Activated CD8-positive, alpha-beta memory T cell treated with anti-CD3 and anti-CD28 coated beads, Interleukin-2, amount 50 U/mL, for 1 hour (primary cell): ENCODE data around the gene GSK3A.

ENCODE experiments used
- DNase-seq: peaks from one replicate; pipeline ENCODE4 v3.0.0-alpha.2; 2020; ENCODE audit errors: extremely low read depth

The GSK3A gene

GRCh38 chr19:42242512-42243409 lies at the start of gene GSK3A:
Gene GSK3A (minus strand): TSS chr19:42242602. CDS start chr19:42242465, 137 bp downstream.
- peak; percentile 92 for DNase-seq

DNA sequence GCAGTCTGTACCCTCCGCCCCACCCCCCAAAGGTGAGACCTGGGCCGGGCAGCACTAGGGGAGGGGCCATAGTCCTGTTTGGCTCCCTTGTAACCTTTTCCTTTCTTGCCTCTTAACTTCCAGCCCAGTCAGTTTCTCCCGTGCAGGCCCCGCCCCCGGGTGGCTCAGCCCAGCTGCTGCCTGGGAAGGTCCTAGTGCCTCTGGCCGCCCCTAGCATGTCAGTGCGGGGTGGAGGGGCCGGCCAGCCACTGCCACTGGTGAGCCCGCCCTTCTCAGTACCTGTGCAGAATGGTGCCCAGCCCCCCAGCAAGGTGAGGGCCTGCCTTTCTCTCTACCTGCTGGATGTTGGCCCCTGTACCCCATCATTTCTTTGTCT lies 49.0 kb upstream of the GSK3A start:
- DNase-seq, result no peak

GRCh38 chr19:42290523-42291434 lies 48.4 kb upstream of the GSK3A start:
- no peak for DNase-seq

- DNase-seq, result no peak
Observed at GRCh38 chr19:42290136-42290522, 47.7 kb upstream of the GSK3A start.

DNA sequence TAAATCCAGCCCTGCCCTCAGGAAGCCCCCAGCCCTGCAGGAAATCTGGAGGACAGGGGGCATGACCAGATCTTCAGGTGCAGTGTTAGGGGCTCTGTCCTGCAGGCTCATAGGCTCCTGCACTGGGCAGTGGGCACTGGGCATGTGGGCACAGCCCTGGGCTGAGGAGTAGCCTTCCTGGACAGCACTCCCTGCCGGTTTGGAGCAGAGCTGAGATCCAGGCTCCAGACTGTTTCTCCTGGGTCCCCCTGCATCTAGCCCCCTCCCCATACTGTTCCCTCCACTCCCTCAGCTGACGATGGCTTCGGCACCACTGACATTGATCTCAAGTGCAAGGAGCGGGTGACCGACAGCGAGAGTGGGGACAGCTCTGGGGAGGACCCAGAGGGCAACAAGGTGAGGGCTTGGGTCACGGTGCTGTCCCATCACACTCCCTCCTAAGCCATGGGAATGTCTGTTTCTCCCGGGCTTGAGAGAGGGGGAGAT lies 47.2 kb upstream of the GSK3A start:
- no peak for DNase-seq

DNA sequence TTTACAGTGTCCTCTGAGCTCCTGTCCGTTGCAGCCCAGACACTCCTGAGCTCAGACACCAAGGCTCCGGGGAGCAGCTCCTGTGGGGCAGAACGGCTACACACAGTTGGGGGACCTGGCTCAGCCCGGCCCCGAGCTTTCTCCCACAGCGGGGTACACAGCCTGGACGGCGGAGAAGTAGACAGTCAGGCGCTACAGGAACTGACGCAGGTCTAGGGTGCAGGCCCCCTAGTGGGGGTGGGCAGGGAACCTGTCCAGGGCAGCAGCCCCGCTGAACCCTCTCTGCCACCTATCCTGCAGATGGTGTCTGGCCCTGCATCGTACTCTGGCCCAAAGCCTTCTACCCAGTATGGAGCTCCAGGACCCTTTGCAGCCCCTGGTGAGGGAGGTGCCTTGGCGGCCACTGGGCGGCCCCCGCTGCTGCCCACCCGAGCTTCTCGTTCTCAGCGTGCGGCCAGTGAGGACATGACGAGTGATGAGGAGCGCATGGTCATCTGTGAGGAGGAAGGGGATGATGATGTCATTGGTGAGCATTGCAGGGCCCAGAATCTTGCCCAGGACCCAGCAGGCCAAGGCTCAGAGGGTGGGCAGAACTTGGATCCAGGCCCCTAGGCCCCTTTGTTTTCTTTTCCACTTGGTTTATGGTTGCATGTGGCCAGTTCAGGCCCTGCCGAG lies 46.6 kb upstream of the GSK3A start:
- no peak for DNase-seq

- no peak for DNase-seq
Observed at GRCh38 chr19:42288387-42288786, 46.0 kb upstream of the GSK3A start.

DNA sequence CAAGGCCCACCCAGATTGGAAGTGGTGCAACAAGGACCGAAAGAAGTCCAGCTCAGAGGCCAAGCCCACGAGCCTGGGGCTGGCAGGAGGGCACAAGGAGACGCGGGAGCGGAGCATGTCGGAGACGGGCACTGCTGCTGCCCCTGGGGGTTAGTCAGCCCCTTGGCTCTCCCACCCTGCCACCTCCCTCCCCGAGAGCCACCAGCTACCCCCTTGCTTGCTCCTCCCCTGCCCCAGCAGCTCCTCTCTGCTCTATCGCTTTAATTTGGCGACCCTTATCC lies 45.4 kb upstream of the GSK3A start:
- DNase-seq, result no peak

DNA sequence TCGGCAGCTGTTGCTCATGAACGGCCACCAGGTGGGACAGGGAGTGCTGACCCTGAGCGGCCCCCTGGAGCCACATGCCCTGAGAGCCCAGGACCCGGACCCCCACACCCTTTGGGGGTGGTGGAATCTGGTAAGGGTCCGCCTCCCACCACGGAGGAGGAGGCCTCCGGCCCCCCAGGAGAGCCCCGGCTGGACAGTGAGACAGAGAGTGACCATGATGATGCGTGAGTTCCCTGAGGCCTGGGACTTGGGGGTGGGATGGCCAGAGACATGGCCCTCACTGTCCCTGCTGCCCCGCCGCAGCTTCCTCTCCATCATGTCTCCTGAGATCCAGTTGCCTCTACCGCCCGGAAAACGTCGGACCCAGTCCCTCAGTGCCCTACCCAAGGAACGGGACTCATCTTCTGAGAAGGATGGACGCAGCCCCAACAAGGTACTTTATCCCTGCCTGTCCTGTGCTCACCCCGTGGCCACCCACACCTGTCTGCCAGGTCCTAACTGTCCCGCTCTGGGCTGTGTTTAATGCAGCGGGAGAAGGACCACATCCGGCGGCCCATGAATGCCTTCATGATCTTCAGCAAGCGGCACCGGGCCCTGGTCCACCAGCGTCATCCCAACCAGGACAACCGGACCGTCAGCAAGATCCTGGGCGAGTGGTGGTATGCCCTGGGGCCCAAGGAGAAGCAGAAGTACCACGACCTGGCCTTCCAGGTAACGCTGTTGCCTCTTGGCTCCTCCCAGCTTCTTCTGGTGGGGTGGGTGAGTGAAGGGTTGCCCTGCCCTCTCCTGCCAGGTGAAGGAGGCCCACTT lies 44.8 kb upstream of the GSK3A start:
- DNase-seq, result no peak

DNA sequence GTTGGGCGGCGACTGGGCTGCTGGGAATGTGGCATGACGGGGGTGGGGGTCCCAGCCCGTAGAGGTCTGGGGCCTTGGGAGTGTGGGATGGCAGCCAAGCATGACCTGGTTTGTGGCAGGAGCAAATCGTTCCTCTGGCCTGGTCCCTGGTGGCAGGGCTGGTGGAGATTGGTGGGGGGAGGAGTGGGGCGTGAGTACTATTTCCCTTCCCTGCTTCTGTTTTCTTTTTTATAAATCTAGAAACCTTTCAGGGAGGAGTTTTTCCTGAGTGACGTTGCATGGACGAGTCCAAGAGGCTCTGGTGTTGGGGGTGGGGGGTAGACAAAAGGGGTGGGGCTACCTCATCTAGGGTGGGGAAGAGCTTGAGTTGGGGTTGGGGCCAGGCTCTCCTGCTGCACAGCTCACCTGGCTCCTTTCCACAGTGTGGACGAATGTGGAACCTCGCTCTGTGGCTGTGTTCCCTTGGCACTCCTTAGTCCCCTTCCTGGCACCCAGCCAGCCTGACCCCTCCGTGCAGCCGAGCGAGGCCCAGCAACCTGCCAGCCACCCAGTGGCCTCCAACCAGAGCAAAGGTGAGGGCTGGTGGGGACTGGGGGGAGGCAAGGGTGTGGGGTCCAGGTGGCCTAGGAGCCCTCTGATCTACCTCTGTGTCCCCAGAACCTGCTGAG lies 44.1 kb upstream of the GSK3A start:
- DNase-seq, result no peak

- no peak for DNase-seq
Observed at GRCh38 chr19:42285988-42286348, 43.6 kb upstream of the GSK3A start.

DNA sequence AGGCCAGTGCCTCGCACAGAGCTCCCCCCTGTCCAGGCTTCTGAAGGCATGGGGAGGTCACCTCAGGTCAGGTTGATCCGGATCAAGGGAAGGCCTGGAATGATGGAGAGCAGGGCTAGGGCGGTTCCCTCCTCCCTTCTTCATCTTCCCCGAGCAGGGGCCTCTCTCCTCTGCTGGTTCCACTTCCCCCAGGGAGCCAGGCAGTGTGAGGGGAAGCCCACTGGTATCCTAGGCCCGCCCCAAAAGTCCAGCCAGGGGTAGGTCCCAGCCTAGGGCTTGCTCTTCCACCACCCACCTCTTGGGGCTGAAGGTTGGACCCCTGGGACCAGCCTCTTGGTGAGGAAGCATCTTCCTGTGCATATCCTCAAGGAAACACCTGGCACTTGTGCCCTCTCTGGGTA lies 43.1 kb upstream of the GSK3A start:
- DNase-seq, result no peak

- DNase-seq, result no peak
Observed at GRCh38 chr19:42284591-42285341, 42.4 kb upstream of the GSK3A start.

DNA sequence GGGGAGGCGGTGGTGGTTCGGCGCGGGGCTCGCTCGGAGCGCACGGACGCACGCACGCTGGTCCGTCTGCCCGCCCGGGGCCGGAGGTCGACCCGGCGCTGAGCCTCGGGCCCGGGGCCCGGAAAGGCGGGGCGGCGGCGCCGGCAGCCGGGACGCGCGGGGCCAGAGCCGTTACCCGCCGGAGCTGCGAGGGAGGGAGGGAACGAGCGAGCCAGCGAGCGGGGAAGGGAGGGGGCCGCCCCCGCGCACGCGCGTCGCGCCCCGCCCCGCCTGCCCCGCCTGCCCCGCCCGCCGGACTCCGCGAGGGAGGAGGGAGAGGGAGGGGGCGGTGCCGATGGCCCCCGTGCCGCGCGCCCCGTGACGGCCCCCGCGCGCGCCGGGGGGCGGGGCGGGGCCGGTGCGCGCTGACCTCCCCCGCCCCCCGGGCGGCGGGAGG lies 41.7 kb upstream of the GSK3A start:
- DNase-seq, result no peak

- peak; percentile 84 for DNase-seq
Observed at GRCh38 chr19:42283188-42284065, 41.0 kb upstream of the GSK3A start.

DNA sequence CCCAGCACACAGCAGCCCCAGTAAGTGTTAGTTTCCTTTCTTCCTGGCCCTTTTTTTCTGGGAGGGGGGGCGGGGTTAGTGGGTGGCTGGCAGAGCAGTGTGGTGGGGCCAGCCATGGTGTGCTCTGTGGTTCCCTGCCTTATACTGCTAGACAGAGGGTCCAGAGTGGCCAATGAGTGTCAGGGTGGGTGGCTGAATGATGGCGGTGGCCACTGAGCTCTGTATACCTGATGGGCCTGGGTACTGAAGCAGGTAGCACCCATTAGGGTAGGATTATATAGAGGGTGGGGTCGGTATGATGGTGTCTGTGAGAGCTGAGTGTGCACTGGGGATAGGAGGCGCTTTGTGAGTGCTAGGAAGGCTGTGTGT lies 40.4 kb upstream of the GSK3A start:
- DNase-seq, result no peak

- DNase-seq, result no peak
Observed at GRCh38 chr19:42281827-42282762, 39.7 kb upstream of the GSK3A start.
